GM18505 (cell line): ENCODE results near the gene SEPHS2.
"Not testable (repeated sequence)": the region's sequence is repeated elsewhere in the genome, so short reads cannot be mapped to it uniquely, and the experiment has no call there.

Experiments used
- ATAC-seq: cut with Tn5 transposase; IDR thresholded peaks from one replicate; pipeline ENCODE4 v1.9.1; 2021; ENCODE audit not compliant: unreplicated experiment
- POLR2A ChIP-seq: IDR thresholded peaks from 4 replicates; pipeline ENCODE4 v1.6.1; 2011; ENCODE audit warnings: borderline replicate concordance; ENCODE audit not compliant: insufficient read depth, insufficient read length; ENCODE audit errors: extremely low read depth

SEPHS2 gene

DNA sequence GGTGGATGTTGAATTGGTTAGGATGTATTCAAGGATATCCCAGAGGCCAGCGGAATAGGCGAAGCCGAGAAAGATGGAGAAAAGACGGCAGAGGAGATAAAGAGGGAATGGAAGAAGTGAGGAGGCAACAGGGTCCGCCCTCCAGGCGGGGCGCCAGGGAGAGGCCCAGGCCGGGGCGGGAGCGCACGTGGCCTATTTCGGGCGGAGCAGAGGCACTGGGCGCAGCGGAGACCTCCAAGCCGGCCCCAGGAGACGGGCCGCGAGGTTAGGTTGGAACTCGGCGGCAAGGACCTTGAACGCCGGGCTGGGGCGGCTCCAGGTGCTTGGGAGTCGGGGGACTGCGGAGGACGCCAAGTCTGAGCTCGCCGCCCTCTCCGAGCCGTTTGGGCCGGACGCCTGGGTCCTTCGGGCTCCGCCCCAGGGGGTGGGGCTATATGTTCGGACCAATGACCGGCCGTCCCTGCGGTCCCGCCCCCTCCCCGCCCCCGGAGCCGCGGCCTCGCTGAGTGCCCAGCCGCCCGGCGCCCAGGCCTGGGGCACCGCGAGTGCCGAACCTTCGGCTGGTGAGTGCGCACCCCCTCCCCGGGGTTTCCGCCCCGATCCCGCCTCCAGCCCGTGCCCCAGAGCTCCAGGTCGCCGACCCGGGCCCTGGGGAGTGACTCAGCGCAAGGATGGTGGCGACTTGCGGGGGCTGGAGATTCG lies 38.4 kb downstream of the SEPHS2 start, which contains the start of gene ZNF771:
TSS of gene ZNF771 (plus strand) at position 505 of the 702 bp plus-strand sequence. CDS start 448 bp downstream, outside the sequence.
- peak; percentile 73 for TF ChIP-seq POLR2A
- peak; percentile 80 for ATAC-seq

DNA sequence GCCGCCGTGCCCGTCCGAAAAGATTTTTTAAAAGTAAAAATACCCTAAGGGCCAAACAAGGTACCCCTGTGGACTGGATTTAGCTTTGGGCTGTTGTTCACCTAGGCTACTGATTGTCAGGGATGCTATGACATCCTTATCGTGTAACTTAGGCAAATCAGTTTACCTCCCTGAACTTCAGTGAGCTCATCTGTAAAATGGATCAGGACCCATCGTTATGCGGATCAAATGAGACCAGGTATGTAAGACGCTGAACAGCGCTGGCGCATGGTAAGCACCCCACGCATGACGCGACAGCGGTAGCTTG lies 38.9 kb downstream of the SEPHS2 start:
- ATAC-seq, result no peak
- TF ChIP-seq POLR2A, result no peak

DNA sequence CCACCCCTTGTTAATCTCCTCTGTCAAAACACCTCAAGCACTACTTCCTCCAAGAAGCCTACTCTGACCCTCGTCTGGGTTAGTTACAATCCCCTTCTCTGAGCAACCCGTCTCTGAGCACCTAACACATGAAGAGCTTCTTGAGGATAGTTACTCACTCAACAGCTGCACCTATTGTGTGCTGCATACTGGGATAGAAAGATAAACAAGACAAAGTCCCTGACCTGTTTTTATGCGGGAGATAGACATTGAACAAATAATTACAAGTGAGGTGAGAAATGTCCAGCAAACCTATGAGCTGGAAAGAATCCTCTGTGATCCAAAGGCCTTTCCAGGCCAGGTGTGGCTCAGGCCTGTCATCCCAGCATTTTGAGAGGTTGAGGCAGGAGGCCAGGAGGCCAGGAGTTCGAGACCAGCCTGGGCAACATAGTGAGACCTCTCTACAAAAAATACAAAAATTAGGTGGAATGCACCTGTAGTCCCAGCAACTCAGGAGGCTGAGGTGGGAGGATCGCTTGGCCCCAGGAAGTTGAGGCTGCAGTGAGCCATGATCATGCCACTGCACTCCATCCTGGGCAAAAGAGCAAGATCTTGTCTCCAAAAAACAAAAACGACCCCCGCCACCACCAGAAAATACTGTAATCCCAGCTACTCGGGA lies 43.8 kb downstream of the SEPHS2 start:
- no peak for ATAC-seq
- TF ChIP-seq POLR2A, result no peak

DNA sequence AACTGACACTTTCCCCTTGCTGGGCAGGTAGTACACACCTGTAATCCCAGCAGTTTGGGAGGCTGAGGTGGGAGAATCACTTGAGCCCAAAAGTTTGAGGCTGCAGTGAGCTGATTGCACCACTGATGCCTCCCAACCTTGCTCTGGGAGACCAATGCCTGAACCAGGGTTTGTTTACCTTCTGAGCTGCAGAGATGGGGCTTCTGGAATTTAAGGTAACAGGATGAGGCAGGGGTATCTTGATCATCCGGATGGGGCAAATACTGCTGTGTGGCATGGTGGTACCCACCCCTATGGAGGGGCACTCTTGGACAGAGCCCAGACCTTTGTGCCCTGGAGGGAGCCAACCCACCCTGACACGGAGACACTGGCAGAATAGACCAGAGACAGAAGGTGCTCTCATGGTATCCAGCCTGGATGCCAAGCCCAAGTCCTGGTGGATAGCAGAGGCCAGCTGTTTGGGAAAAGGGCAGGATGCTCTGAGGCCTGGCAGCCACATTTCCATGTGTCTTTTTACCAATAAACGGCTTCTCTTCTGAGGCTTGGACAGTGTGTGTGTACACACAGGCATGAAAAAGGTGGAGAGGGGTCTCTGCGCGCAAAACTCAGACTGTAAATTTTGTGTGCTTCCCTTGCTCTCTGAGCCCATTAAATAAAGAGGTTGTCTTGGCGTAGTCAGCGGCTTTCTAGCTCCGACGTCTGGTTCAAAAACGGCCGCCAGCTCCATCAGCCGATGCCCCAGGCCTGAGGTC lies 46.1 kb downstream of the SEPHS2 start:
- no peak for ATAC-seq
- TF ChIP-seq POLR2A, result no peak

DNA sequence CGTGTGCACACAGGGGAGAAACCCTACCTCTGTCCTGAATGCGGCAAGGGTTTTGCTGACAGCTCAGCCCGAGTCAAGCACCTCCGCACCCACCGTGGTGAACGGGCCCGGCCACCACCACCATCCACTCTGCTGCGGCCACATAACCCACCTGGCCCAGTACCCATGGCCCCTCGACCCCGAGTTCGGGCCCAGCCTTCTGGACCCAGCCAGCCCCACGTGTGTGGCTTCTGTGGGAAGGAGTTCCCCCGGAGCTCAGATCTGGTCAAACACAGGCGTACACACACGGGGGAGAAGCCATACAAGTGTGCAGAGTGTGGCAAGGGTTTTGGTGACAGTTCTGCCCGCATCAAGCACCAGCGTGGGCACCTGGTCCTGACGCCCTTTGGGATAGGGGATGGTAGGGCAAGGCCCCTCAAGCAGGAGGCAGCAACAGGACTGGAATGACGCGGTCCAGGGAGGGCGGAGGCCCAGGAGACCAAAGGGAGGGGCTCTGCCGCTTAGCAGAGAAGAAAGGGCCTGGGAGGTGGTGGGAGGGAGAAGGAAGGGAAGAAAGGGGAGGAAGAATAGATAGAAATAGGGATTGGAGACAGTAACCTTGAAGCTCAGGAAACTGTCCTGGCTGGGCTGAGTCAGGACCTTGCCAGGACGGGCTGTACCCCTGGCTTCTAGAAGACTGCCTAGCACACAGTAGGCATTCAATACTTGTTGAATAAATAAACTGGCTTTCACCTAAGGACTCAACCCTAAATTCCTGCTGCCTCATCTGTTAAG lies 46.8 kb downstream of the SEPHS2 start:
- no peak for TF ChIP-seq POLR2A
- ATAC-seq, result no peak

DNA sequence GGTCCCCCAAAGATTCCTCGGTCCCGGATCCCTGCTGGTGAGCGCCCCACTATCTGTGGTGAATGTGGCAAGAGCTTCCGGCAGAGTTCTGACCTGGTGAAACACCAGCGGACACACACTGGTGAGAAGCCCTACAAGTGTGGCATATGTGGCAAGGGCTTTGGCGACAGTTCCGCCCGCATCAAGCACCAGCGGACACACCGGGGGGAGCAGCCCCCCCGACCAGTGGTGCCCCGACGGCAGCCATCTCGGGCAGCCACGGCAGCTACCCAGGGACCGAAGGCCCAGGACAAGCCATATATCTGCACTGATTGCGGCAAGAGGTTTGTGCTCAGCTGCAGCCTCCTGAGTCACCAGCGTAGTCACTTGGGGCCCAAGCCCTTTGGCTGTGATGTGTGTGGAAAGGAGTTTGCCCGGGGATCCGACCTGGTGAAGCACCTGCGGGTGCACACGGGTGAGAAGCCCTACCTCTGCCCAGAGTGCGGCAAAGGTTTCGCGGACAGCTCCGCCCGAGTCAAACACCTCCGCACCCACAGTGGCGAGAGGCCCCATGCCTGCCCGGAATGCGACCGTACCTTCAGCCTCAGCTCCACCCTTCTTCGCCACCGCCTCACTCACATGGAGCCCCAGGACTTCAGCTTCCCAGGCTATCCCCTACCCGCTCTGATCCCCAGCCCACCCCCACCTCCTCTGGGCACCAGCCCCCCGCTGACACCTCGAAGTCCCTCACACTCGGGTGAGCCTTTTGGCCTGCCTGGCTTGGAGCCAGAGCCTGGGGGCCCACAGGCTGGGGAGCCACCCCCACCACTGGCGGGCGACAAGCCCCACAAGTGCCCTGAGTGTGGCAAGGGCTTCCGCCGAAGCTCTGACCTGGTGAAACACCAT lies 47.7 kb downstream of the SEPHS2 start:
- no peak for ATAC-seq
- no peak for TF ChIP-seq POLR2A

DNA sequence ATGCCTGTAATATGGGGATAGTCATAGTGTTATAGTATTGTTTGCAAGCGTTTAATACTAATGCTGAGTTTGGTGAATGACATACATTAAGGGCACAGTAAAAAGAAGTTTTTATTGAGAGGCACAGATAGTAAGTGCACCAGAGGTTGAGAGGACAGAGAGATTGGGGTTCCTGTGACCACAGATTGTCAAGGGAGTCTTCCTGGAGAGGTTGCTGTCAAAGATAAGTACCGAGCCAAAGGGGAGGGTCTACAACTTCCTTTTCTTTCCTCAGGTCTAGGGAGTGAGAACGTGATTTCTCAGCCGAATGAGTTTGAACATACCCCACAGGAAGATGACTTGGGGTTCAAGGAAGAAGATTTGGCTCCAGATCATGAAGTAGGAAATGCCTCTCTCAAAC lies 48.6 kb downstream of the SEPHS2 start:
- no peak for TF ChIP-seq POLR2A
- ATAC-seq, result no peak

DNA sequence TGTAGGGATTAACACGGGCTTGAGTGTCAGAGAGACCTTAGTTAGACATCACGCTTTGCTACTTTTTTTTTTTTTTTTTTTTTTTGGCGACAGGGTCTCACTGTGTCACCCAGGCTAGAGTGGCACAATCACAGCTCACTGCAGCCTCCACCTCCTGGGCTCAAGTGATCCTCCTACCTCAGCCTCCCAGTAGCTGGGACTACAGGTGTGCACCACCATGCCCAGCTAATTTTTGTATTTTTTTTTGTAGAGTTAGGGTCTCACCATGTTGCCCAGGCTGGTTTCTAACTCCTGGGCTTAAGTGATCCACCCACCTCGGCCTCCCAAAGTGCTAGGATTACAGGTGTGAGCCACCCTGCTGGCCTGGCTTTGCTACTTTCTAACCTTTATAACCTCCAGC lies 49.0 kb downstream of the SEPHS2 start:
- not testable (repeated sequence) for ATAC-seq

DNA sequence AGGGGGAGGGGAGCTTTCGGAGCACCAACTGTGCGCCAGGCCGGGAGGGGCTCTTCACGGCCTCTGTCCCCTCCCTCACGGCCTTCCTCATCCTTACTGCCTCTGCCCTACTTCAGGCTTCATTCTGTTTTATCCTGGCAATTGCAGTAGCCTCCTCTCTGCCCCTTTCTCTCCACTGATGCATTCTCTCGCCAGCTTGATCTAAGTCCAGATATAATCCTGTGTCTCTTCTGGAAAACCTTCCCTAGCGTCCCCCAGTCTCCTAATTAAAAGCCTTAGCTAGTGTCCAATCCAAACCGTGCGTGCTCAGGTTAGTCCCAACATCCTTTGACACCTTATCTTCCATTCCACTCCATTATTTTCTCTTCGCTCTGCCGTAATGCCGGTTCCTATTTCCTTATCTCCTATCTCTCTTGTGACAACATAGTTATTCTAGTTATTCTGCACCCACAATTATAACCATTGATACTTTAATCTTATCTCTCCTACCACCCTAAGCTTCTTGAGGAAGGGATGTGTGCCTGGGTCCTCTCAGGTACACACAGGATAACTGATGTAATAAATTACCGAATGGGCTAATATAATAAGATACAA lies 49.6 kb downstream of the SEPHS2 start:
- ATAC-seq, result no peak
- TF ChIP-seq POLR2A, result no peak

DNA sequence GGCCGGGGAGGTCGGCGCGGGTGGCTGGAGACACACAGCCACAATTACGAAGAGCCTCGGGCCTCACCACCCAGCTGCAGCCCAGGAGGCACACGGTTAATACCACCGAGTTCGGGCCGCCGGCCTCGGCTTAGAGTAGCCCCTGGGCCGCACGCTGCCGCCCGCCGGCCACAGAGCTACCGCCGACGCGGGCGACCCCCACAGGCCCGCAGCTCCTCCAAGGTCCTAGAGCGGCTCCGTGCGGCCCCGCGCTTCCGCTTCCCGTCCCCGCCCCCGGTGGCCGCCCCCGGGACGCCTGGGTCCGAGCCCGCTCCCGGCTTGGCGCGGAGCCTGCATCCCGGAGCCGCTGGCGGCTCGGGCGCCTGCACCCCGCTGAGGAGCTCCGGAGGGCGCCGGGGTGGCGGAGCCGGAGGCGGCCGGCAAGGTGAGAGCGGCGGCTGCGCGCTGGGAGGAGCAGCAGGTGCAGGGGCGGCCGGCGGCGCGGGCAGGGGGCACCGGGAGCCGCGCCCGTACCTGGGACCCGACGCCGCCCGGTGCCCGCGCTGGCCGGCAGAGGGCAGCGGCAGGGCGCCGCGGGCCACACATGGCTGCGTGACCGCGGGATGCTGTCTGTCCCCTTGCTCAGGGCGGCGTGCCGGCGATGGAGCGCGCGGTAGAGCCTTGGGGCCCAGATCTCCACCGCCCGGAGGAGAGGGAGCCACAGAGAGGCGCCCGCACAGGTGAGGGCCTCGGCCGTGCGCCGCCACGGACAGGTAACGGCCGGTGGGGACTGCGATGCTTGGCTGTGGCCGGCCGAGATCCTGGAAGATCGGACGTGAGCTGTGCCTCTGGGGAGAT lies 50.3 kb downstream of the SEPHS2 start, which contains the start of gene ZNF48:
TSS of gene ZNF48 (plus strand) at position 266 of the 837 bp plus-strand sequence. CDS start at position 641, 375 bp downstream.
- peak; percentile 73 for TF ChIP-seq POLR2A
- ATAC-seq, result peak; percentile 60

DNA sequence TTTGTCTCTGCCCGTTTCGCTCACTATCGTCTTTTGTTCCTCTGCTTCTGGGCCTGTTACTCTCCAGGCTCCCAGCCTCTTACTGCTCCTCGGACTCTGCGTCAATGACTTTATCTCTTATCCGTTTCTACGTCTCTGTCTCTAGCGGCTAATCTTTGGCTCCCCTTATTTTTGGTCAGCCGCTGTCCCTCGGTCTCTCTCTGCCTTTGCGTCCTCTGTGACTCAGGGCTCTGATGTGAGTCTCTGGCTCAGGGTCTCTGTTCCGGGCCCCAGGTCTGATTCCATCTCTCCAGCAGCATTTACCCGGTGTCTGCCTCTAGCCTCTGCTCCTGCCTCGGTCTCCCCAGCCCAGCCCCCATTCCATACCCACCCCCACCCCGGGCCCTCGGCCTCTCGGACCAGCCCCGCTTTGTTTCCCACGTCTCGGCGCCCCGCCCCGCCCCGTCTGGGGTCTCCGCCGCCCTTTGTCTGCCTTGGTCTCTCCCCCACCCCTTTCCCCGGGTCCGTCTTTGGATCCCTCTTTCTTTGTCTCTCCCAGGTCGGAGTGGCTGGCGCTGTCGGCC lies 51.0 kb downstream of the SEPHS2 start:
- ATAC-seq, result no peak
- TF ChIP-seq POLR2A, result no peak
